NCI-H2227 (cell line): ENCODE data around the gene AGMO.

Source experiments
- DNase-seq: peaks from one replicate; lab custom pipeline; 2025; ENCODE audit not compliant: unreplicated experiment; lab: John Stamatoyannopoulos, UW

AGMO gene

GRCh38 chr7:15561835-15562234, at the start of gene AGMO:
Gene AGMO (minus strand): TSS chr7:15562015.
- no peak for DNase-seq

- no peak for DNase-seq
Observed at GRCh38 chr7:15610503-15610902, 48.7 kb upstream of the AGMO start.

GRCh38 chr7:15609287-15609686, 47.5 kb upstream of the AGMO start:
- no peak for DNase-seq

- no peak for DNase-seq
Observed at GRCh38 chr7:15607529-15608210, 45.9 kb upstream of the AGMO start.

- no peak for DNase-seq
Observed at GRCh38 chr7:15606561-15606960, 44.7 kb upstream of the AGMO start.

GRCh38 chr7:15604166-15604565, 42.4 kb upstream of the AGMO start:
- DNase-seq, result no peak

- DNase-seq, result no peak
Observed at GRCh38 chr7:15603124-15603523, 41.3 kb upstream of the AGMO start.

- no peak for DNase-seq
Observed at GRCh38 chr7:15602236-15602635, 40.4 kb upstream of the AGMO start.

GRCh38 chr7:15601175-15601574, 39.4 kb upstream of the AGMO start:
- no peak for DNase-seq

- DNase-seq, result no peak
Observed at GRCh38 chr7:15600298-15600697, 38.5 kb upstream of the AGMO start.

GRCh38 chr7:15594461-15594860, 32.6 kb upstream of the AGMO start:
- DNase-seq, result no peak

GRCh38 chr7:15593382-15593781, 31.6 kb upstream of the AGMO start:
- no peak for DNase-seq

- DNase-seq, result no peak
Observed at GRCh38 chr7:15586266-15586665, 24.5 kb upstream of the AGMO start.

- no peak for DNase-seq
Observed at GRCh38 chr7:15584575-15584974, 22.8 kb upstream of the AGMO start.

- no peak for DNase-seq
Observed at GRCh38 chr7:15582773-15583172, 21.0 kb upstream of the AGMO start.

GRCh38 chr7:15581352-15581951, 19.6 kb upstream of the AGMO start:
- DNase-seq, result no peak

- DNase-seq, result no peak
Observed at GRCh38 chr7:15580604-15581351, 19.0 kb upstream of the AGMO start.

GRCh38 chr7:15577600-15577999, 15.8 kb upstream of the AGMO start:
- DNase-seq, result no peak

- no peak for DNase-seq
Observed at GRCh38 chr7:15571301-15571878, 9.6 kb upstream of the AGMO start.

GRCh38 chr7:15567652-15568051, 5.8 kb upstream of the AGMO start:
- no peak for DNase-seq

- DNase-seq, result no peak
Observed at GRCh38 chr7:15567036-15567435, 5.2 kb upstream of the AGMO start.

GRCh38 chr7:15566476-15566875, 4.7 kb upstream of the AGMO start:
- DNase-seq, result no peak
